Cardiac atrium fibroblast (primary cell): ENCODE results near the gene FBXO10. TPM values are rescaled to one million over a fixed set of nuclear protein-coding genes. Genes with fewer than 3 reads are reported as not detected.

Experiments
- total RNA-seq: library from RNA; depleted of rRNA; stranded (reverse); fragments of >200 nt; gene quantifications from 2 replicates; pipeline ENCODE4 v1.2.3, GENCODE V29; 2015

FBXO10 gene, protein sequence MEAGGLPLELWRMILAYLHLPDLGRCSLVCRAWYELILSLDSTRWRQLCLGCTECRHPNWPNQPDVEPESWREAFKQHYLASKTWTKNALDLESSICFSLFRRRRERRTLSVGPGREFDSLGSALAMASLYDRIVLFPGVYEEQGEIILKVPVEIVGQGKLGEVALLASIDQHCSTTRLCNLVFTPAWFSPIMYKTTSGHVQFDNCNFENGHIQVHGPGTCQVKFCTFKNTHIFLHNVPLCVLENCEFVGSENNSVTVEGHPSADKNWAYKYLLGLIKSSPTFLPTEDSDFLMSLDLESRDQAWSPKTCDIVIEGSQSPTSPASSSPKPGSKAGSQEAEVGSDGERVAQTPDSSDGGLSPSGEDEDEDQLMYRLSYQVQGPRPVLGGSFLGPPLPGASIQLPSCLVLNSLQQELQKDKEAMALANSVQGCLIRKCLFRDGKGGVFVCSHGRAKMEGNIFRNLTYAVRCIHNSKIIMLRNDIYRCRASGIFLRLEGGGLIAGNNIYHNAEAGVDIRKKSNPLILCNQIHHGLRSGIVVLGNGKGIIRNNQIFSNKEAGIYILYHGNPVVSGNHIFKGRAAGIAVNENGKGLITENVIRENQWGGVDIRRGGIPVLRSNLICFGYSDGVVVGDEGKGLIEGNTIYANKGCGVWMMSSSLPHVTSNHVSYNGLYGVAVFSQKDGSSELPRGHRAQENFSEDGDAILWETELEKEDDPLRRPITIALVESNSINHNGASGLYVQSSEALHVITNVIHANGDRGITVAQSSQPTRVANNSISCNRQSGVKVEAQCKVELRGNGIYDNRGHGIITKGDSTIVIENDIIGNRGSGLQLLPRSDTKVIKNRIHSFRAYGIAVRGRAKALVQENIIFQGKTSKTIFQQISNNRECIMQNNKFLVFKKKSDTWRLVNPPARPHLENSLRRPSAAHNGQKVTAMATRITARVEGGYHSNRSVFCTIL
- 6.8 and 7.6 TPM in 2 replicates for total RNA-seq

DNA sequence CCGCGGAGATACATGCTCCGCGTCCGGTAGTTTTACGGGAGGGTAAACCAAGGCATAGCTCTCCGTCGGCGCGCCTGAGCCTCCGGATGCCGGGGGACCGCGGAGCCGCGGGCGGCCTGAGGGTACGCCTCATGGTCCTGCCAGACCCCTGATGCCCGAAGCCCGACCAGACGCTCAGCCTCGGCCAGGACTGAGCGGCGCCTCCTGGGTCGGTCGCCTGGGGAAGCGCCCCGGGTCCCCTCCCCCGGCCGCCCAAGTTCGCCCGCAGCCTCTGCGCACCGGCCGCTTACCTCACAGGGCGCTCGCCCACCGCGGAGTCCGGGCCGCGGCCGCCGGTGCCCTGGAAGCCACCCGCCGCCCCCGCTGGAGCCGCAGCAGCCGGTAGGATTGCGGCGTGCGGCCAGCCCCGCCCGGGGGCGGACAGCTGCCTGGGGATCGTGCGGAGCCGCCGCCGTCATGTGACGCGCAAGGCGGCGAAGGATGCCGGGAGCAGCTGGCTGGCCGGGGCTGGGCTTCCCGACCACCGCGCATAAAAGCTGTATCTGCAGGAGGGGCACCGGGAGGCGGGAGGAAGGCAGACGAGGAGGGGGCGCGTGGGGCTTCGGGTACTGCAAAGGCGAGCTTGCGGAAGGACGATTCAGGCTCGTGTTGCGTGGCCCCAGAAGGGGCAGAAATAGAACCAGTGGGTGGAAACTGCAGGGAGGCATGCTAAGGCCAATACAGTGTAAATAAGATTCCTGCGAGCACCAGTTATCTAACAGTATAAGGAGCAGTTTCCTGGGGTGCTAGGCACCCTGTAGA is at the start of gene FBXO10:
Gene FBXO10, minus strand, starts transcription at position 460 of the 801 bp plus-strand sequence. CDS start 34,612 bp downstream, outside the sequence.

DNA sequence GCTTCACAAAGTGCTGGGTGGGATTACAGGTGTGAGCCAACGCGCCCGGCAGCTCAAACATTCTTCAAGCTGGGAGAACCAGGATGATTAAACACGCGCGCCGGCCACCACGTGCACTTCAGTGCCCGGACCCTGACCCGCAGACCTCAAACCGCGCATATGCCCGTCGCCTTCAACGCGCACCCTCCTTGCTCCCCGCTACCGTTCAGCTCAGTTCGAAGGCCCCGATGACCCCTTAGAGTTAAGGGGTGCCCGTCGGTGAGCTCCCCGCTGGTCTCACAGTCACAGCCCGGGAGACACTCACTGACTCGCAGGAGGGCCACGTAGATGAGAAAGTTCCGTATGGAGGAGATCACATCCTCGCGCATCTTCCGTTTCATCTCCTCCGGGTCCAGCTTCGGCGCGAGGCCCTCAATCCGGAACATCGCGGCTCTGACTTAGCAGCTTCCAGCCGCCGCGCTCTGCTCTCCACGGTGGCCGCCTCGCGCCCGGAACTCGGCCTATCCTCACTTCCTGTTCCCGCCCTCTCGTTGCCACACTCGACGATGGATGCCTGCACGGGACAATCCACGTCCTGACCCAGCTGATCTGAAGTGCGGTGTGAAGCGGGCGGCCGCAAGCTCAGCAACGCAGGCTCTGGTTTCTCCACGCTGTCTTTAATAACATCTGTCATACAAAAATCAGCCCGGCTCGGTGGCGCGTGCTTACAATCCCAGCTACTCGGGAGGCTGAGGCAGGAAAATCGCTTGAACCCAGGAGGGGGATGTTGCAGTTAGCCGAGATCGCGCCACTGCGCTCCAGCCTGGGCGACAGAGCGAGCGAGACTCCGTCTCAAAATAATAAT is 16.1 kb upstream of the FBXO10 start, which contains the start of gene TOMM5:
Gene TOMM5, minus strand, starts transcription at position 490 of the 844 bp plus-strand sequence. Its CDS starts 65 bp downstream, at position 425.

DNA sequence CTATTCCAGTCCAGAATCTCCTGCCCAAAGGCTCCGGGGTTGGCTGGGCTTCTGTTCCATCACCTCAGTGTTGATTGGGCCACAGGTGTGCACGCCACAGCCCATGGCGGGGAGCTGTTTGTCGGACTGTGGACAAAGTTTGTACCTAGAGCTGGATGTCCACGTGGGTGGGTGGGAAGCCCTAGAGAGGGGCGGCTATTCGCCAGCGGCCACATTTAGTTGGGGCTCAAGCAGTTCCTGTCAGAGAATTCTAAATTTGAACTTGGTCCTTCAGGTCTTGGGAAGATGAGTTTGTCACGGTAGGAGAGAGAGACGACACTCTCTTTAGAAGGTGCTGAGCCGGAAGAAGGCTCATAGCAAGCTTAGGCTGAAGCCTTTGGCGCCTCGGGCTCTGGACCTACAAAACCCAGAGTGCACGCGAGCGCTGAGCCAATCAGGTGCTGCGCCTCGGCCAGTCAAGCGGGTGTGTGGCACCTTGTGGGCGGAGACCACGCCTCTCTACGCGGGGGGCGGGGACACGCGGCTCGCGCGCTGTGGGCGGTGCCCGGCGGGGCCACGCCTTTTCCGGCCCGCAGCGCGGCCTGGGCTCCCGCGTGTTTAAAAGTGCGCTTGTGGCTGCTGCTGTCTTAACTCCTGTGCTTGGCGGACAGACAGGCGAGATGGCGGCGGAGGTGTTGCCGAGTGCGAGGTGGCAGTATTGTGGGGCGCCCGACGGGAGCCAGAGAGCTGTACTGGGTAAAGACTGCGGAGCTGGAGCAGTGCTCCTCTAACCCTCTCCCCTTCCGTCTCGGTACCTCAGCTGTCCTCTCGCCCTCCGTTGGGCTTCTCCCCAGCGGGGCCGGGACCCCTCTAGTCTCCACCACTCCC is 90.6 kb downstream of the FBXO10 start, which contains the start of gene POLR1E:
Gene POLR1E, plus strand, starts transcription at position 560 of the 867 bp plus-strand sequence. Its CDS starts 100 bp downstream, at position 660.

DNA sequence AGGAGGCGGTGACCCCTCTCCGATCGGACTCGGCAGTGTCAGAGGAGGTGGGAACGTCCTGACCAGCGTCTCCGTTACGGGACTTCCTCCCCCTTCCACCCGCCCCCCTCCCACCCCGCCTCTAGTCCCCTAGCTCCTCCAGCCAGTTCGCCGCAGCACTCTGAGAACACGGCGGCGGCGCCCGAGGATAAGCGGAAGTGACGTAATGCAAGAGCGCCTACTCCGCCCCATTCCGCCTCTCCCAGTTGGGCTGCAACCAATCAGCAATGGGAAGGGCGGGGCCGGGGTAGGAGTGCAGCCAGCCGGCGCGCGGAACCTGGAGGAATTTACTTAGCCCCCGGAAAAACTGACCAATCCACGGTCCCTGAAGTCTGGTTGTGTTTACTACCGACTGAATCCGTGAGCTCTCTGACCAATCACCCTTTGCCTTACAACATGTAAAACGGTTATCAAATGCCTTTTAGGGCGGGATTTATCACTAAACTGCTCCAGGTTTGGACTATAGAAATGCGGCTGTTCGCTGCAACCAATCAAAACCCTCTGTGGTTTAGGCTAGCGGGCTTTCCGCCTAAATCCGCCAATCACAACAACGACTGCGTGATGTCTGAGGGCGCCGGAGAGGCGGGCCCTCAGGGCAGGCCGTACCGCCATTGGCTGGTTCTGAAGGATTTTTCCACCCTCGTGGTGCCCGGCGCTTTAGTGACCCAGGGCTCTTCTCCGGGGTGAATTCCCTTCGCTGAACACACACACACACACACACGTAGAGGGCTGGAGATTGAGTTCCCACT is 110.7 kb downstream of the FBXO10 start, which contains the start of gene ZBTB5:
Gene ZBTB5, minus strand, starts transcription at position 202 of the 788 bp plus-strand sequence. CDS start 22,899 bp downstream, outside the sequence.

Other genes starting within 250 kb of the FBXO10 start
- gene GRHPR, start 153.7 kb downstream of the FBXO10 start, total RNA-seq, result 137 and 153 TPM in 2 replicates
- gene ZBTB5, start 110.9 kb downstream of the FBXO10 start, total RNA-seq, result 7.5 and 9.4 TPM in 2 replicates
- gene POLR1E, start 90.4 kb downstream of the FBXO10 start, total RNA-seq, result 20.8 and 26.4 TPM in 2 replicates
- gene TOMM5, start 16.2 kb upstream of the FBXO10 start, total RNA-seq, result 107 and 120 TPM in 2 replicates
- not detected in 2 replicates for gene FRMPD1, start 74.6 kb upstream of the FBXO10 start, total RNA-seq
- gene TRMT10B, start 177.4 kb upstream of the FBXO10 start, total RNA-seq, result 3.6 and 3.9 TPM in 2 replicates
- 11.2 and 30.0 TPM in 2 replicates for gene EXOSC3, start 208.7 kb upstream of the FBXO10 start, total RNA-seq
- gene DCAF10, start 224.4 kb upstream of the FBXO10 start, total RNA-seq, result 8.9 and 11.9 TPM in 2 replicates